Thymus (tissue), 14 donors: ENCODE results near the gene TREML1. TPM values are rescaled to one million over a fixed set of nuclear protein-coding genes. Genes with fewer than 3 reads are reported as not detected.

Experiments used
- DNase-seq, 9 donors: peaks; one replicate each; pipeline ENCODE4 v3.0.0-alpha.2; 2013; ENCODE audit warnings: low spot score in 9 of 9, low read depth in 6 of 9, missing footprints in 1 of 9
- H3K27ac ChIP-seq, 2 donors: one replicate each; pipeline ENCODE4 v1.5.1; 2013; ENCODE audit warnings: control low read depth in 1 of 2, low read depth in 1 of 2, low read length in 1 of 2, mild to moderate bottlenecking in 1 of 2, moderate library complexity in 1 of 2
- H3K27me3 ChIP-seq, 2 donors: one replicate each; pipeline ENCODE4 v1.5.1; 2013; ENCODE audit warnings: low read length in 1 of 2; ENCODE audit not compliant: control insufficient read depth in 2 of 2, insufficient read depth in 1 of 2
- H3K36me3 ChIP-seq, 2 donors: one replicate each; pipeline ENCODE4 v1.5.1; 2013; ENCODE audit warnings: low read length in 1 of 2, mild to moderate bottlenecking in 1 of 2, moderate library complexity in 1 of 2; ENCODE audit not compliant: control insufficient read depth in 2 of 2, insufficient read depth in 2 of 2
- H3K4me1 ChIP-seq, 2 donors: one replicate each; pipeline ENCODE4 v1.5.1; 2013; ENCODE audit warnings: low read length in 2 of 2; ENCODE audit not compliant: control insufficient read depth in 2 of 2, insufficient read depth in 2 of 2
- H3K4me3 ChIP-seq, 2 donors: one replicate each; pipeline ENCODE4 v1.5.1; 2013; ENCODE audit warnings: low read length in 2 of 2, control low read depth in 1 of 2, mild to moderate bottlenecking in 1 of 2
- H3K9me3 ChIP-seq, 2 donors: one replicate each; pipeline ENCODE4 v1.5.1; 2013; ENCODE audit warnings: low read length in 1 of 2, mild to moderate bottlenecking in 1 of 2; ENCODE audit not compliant: control insufficient read depth in 2 of 2, insufficient read depth in 1 of 2
- WGBS: extraction: QIAGEN DNeasy Blood & Tissue Kit; methylation state at CpG from one replicate; pipeline ENCODE4 v1.1.7; 2013; 5-methylcytosine and 5-hydroxymethylcytosine counted together
- long read RNA-seq, 10 donors: transcript quantifications; one replicate each; lab custom pipeline, GENCODE V29; 2026
- polyA plus RNA-seq: library from polyadenylated mRNA; stranded (reverse); fragments of 200-250 nt; gene quantifications from one replicate; pipeline ENCODE4 v1.2.3, GENCODE V29; 2013
- total RNA-seq: library from RNA; stranded (reverse); fragments of 120-200 nt; gene quantifications from one replicate; pipeline ENCODE4 v1.2.4, GENCODE V29; 2013
- donor health status: healthy.

The TREML1 gene
- total RNA-seq (2.3 TPM), polyA plus RNA-seq (3.1 TPM)
- long read RNA-seq, donor 1, partial matches to known transcripts, result 0 of 1 reads
- long read RNA-seq, donor 1, other reads (novel, unspliced or antisense), result 0 of 1 reads
- long read RNA-seq, donor 2, result 0 reads
- long read RNA-seq, donor 3, result 0 reads
- long read RNA-seq, donor 4, result 0 reads
- long read RNA-seq, donor 5, partial matches to known transcripts, result 0 of 1 reads
- long read RNA-seq, donor 5, other reads (novel, unspliced or antisense), result 0 of 1 reads
- long read RNA-seq, donor 6, result 0 reads
- long read RNA-seq, donor 7, result 0 reads
- long read RNA-seq, donor 8, partial matches to known transcripts, result 0 of 1 reads
- long read RNA-seq, donor 8, other reads (novel, unspliced or antisense), result 0 of 1 reads
- long read RNA-seq, donor 9, partial matches to known transcripts, result 0 of 1 reads
- long read RNA-seq, donor 9, other reads (novel, unspliced or antisense), result 0 of 1 reads
- long read RNA-seq, donor 10, partial matches to known transcripts, result 0 of 2 reads
- long read RNA-seq, donor 10, other reads (novel, unspliced or antisense), result 0 of 2 reads

- Histone ChIP-seq H3K9me3 (no peaks in the 10 kb centered on the region), H3K36me3 (no peaks in the 10 kb centered on the region), H3K27ac (no peak within 1 kb of the TSS), H3K4me3 (no peak within 1 kb of the TSS), H3K4me1 (no peaks in the 10 kb centered on the region), H3K27me3 (no peaks in the 10 kb centered on the region)
- 65% methylated on average over 5 of the region's 5 CpGs for WGBS
- DNase-seq, result no peak
Measured at GRCh38 chr6:41153992-41154625, at the start of gene TREML1. TREML1 (minus strand) TSS chr6:41154347; CDS start chr6:41154288, 59 bp downstream.

DNA sequence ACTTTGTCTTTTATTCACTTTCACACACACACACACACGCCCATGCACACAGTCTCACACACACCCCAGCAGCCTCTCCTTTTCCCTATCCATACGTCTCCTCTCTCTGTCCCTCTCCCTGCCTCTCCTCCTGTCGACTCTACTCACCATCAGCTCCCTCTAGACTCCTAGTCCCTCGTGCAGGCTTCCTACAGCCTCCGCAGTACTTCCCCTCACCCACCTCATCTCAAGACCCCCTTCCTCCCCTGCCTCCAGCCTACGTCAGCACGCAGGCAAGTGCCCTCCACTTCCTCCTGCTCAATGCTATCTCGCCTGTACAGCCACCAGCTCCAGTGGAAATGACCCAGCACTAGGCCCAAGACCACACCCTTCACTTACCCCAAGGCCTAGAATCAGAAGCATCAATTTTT lies 47.6 kb upstream of the TREML1 start:
- H3K27ac ChIP-seq, result peak overlapping the region; percentile 92 to 99
- WGBS, result 22% methylated on average over 8 of the region's 8 CpGs
- peak; percentile 22 to 67 (median 39) for DNase-seq
- H3K27me3 ChIP-seq, result no peaks in the 10 kb centered on the region
- peak overlapping the region in 1 of 2 donors; percentile 21 for H3K4me3 ChIP-seq
- no peaks in the 10 kb centered on the region for H3K9me3 ChIP-seq
- peaks cover 25 to 44% of the 10 kb centered on the region in 2 donors for H3K4me1 ChIP-seq
- peaks cover 0 to 3% of the 10 kb centered on the region in 2 donors for H3K36me3 ChIP-seq

DNA sequence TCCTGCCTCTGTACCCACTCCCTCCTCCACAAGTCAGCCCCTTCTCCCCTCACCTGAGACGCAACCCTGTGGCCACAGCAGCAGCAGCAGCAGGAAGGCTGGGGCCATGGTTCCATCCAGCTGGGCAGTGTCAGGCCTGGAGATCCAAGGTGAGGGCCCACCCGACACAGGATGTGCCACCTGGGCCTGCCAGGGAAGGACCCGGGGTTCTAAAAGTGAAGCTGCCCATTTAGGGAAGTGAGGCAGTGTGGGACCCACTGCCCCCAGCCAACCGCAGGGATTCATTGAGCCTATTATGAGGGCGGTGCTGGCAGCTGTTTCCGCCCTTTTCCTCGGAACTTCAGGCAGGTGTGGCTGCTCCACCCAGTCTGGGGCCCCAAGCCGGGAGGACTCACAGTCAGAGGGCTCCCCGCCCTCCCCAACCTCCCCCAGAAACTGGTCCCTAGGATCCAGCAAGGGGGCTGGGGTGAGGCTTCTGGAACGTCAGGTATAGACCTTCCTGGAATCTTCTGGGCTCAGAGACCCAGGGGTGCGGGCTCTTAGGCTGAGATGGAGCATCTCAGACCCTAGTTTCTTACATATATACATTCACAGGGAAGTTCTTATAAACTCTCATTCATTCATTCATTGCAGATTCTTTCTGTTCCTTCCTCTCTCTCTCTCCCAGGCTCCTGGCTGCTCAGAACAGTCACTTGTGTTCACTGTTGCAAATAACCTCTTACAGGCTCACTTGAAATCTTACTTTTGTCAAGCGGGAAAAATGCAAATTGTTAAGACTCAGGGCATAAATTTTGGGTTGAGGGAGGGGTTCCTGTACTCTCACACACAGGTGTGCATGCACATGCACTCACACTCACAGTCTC lies 47.0 kb upstream of the TREML1 start, which contains the start of gene TREML2:
Gene TREML2 (minus strand): TSS at position 249 of the 863 bp plus-strand sequence. CDS start 141 bp downstream, at position 108.
- Histone ChIP-seq H3K27me3 (no peaks in the 10 kb centered on the region), H3K36me3 (peaks cover 0 to 3% of the 10 kb centered on the region in 2 donors), H3K4me3 (peak within 1 kb of the TSS; percentile 21 to 34), H3K4me1 (peaks cover 25 to 44% of the 10 kb centered on the region in 2 donors), H3K9me3 (no peaks in the 10 kb centered on the region), H3K27ac (peak within 1 kb of the TSS; percentile 92 to 99)
- 7% methylated on average over 12 of the region's 12 CpGs for WGBS
- peak; percentile 13 to 73 (median 45) for DNase-seq

DNA sequence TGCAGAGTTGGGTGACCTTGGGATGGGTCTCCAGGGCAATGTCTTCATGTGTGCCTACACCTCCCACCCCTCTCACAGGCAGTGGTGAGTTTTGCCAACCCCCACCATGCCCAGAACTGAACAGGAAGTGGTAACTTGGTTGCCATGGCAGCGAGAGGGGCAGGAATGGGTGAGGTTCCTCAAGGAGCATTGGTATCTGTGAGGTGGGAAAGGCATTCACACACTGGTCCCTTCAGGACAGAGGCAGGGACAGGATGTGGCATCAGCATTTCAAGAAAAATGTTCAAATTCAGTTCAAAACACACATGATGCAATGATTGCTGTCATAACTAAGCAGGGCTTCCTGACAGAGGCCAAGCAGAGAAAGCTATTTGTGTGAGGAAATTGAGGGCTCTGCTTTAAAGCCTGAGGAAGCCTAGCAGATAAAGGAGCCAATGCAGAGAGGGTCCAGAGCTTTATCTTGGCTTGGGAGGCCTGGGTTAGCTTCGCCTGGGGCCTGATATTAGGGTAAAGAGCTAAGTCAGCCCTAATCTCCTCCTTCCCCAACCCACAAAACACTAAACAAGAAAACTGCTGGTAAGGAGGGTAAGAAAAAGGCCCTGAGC lies 46.3 kb upstream of the TREML1 start:
- Histone ChIP-seq H3K27ac (peak overlapping the region; percentile 92 to 99), H3K36me3 (peaks cover 0 to 3% of the 10 kb centered on the region in 2 donors), H3K4me1 (peaks cover 25 to 44% of the 10 kb centered on the region in 2 donors), H3K27me3 (no peaks in the 10 kb centered on the region), H3K4me3 (peak overlapping the region; percentile 21 to 34), H3K9me3 (no peaks in the 10 kb centered on the region)
- WGBS, result 4% methylated on average over 2 of the region's 2 CpGs
- peak; percentile 54 to 85 (median 67) for DNase-seq

- Histone ChIP-seq H3K4me3 (peak overlapping the region; percentile 3 to 21), H3K9me3 (no peaks in the 10 kb centered on the region), H3K36me3 (peaks cover 0 to 10% of the 10 kb centered on the region in 2 donors), H3K27ac (peak overlapping the region; percentile 92 to 99), H3K4me1 (peaks cover 25 to 44% of the 10 kb centered on the region in 2 donors), H3K27me3 (no peaks in the 10 kb centered on the region)
- WGBS, result 66% methylated on average over 1 of the region's 1 CpG
- DNase-seq, result no peak
Measured at GRCh38 chr6:41199552-41200246, 45.6 kb upstream of the TREML1 start.

DNA sequence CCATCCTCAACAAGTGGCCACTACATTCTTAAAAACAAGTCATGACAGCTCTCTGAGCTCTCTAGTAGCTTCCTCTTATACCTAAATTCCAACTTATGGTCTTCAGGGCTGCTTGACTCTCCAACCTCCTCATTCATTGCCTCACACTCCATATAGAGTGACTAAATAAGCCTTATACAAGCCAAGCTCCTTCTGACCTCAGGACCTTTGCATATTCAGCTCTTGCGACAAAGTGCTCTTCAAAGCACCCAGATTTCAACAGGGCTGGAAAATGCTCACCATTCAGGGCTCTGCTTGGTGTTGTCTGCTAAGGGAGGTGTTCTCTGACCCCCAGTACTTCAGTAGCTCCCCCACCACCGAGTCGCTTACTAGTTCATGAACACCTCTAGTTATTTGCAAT lies 43.1 kb upstream of the TREML1 start:
- H3K9me3 ChIP-seq, result no peaks in the 10 kb centered on the region
- 98% methylated on average over 3 of the region's 3 CpGs for WGBS
- H3K27me3 ChIP-seq, result no peaks in the 10 kb centered on the region
- no peak overlapping the region for H3K4me3 ChIP-seq
- no peak for DNase-seq
- peaks cover 25 to 36% of the 10 kb centered on the region in 2 donors for H3K4me1 ChIP-seq
- H3K27ac ChIP-seq, result no peak overlapping the region
- peaks cover 6 to 14% of the 10 kb centered on the region in 2 donors for H3K36me3 ChIP-seq

DNA sequence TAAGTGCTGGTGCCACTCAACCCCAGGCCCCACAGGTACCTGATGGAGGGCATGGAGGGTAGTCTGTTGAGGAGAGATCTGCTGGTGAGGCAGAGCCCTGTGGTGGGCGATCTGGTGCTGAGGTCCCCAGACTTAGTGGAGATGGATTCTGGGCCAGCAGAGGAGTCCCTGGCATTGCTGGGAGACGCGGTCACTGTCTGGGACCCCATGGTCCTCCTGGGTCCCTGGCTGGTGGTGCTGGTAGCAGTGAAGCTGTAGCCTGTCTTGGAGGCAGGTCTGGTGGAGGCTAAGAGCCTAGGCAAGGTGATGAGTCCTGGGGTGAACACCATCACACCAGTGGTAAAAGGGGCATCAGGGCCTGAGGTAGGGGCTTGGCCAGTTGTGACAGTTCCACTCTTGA lies 40.2 kb upstream of the TREML1 start:
- H3K4me3 ChIP-seq, result no peak overlapping the region
- WGBS, result 98% methylated on average over 3 of the region's 3 CpGs
- no peak for DNase-seq
- peaks cover 0 to 13% of the 10 kb centered on the region in 2 donors for H3K9me3 ChIP-seq
- H3K4me1 ChIP-seq, result peaks cover under 1 to 8% of the 10 kb centered on the region in 2 donors
- H3K27ac ChIP-seq, result no peak overlapping the region
- H3K36me3 ChIP-seq, result peaks cover 6 to 14% of the 10 kb centered on the region in 2 donors
- no peaks in the 10 kb centered on the region for H3K27me3 ChIP-seq

DNA sequence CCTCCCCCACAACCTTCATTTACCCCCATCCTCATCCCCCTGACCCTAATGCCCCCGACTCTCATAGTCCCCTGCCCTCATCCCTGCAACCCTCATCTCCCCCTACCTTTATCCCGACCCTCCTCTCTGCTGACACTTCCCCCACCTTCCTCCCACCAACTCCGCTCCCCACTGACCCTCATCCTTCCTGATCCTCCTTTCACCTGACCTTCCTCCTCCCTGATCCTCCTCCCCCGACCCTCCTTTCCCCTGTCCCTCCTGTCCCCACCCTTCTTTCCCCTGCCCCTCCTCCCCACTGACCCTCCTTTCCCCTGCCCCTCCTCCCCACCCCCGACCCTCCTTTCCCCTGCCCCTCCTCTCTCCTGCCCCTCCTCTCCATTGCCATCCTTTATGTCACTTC lies 39.7 kb upstream of the TREML1 start:
- no peak overlapping the region for H3K4me3 ChIP-seq
- H3K27ac ChIP-seq, result no peak overlapping the region
- H3K36me3 ChIP-seq, result peaks cover 6 to 14% of the 10 kb centered on the region in 2 donors
- H3K27me3 ChIP-seq, result no peaks in the 10 kb centered on the region
- peaks cover 0 to 4% of the 10 kb centered on the region in 2 donors for H3K4me1 ChIP-seq
- H3K9me3 ChIP-seq, result peaks cover 0 to 14% of the 10 kb centered on the region in 2 donors
- DNase-seq, result no peak
- 96% methylated on average over 5 of the region's 5 CpGs for WGBS
